Kidney (tissue), 14 donors: ENCODE measurements around the gene RGS14. TPM values are rescaled to one million over a fixed set of nuclear protein-coding genes. Genes with fewer than 3 reads are reported as not detected.
A peak's percentile ranks its signal among the peaks of the same experiment; 100 is the strongest.

Experiments
- DNase-seq, 5 donors: peaks; one replicate each; pipeline ENCODE4 v3.0.0-alpha.2; 2013 to 2020
- FAIRE-seq: peaks from 2 replicates; lab custom pipeline; 2012; peaks lifted over from hg19 to GRCh38; lab: Jason Lieb, UNC
- H3K27ac ChIP-seq, 2 donors: one replicate each; pipeline ENCODE4 v1.7.0; 2013; ENCODE audit warnings: low read depth in 2 of 2, low read length in 2 of 2, inconsistent platforms in 1 of 2
- H3K27me3 ChIP-seq: one replicate; pipeline ENCODE4 v1.7.1; 2013; ENCODE audit warnings: low read length, inconsistent platforms; ENCODE audit not compliant: control insufficient read depth, insufficient read depth
- H3K36me3 ChIP-seq, 3 donors: one replicate each; pipeline versions ENCODE4 v1.7.0 to v1.7.1; 2013; ENCODE audit warnings: low read length in 3 of 3, control low read depth in 1 of 3, inconsistent platforms in 1 of 3; ENCODE audit not compliant: insufficient read depth in 3 of 3, control insufficient read depth in 2 of 3
- H3K4me1 ChIP-seq, 3 donors: one replicate each; pipeline versions ENCODE4 v1.7.0 to v1.7.1; 2013; ENCODE audit warnings: low read length in 3 of 3, inconsistent platforms in 1 of 3, low read depth in 1 of 3; ENCODE audit not compliant: control insufficient read depth in 2 of 3, insufficient read depth in 2 of 3
- H3K4me3 ChIP-seq, 3 donors: one replicate each; pipeline versions ENCODE4 v1.7.0 to v1.8.1; 2013; ENCODE audit warnings: low read length in 3 of 3, control low read depth in 1 of 3, inconsistent platforms in 1 of 3
- H3K9ac ChIP-seq, 3 donors: one replicate each; pipeline versions ENCODE4 v1.7.0 to v1.7.1; 2013; ENCODE audit warnings: low read length in 3 of 3, control low read depth in 1 of 3, inconsistent platforms in 1 of 3
- H3K9me3 ChIP-seq, 3 donors: one replicate each; pipeline versions ENCODE4 v1.7.0 to v1.7.1; 2013; ENCODE audit warnings: low read length in 3 of 3, control low read depth in 1 of 3, inconsistent platforms in 1 of 3; ENCODE audit not compliant: control insufficient read depth in 2 of 3, insufficient read depth in 1 of 3
- intact Hi-C: fragments of 100-400 bp; cut with DNase I; formaldehyde crosslinking; loops from one replicate; pipeline ENCODE4 v1.11.1; 2022
- polyA plus RNA-seq: library from polyadenylated mRNA; stranded (reverse); fragments of 350-450 nt; fragmentation: Illumina TruSeq; extraction: RNeasy Lipid Tissue Mini Kit (QIAGEN cat#74804); gene quantifications from one replicate; pipeline ENCODE4 v1.2.3, GENCODE V29; 2014; ENCODE audit warnings: low read depth, low replicate concordance; ENCODE audit not compliant: insufficient read depth
- total RNA-seq: library from RNA; stranded (reverse); fragmentation: NEBNext Ultra II Directional; extraction: Animal tissue kit (Norgen Biotek cat#: 25700); gene quantifications from one replicate; pipeline ENCODE4 v1.2.1, GENCODE V29; 2021
- TF ChIP-seq, protein P1 (sequence below): IDR thresholded peaks from 3 replicates; pipeline ENCODE4 v1.5.1; 2012; ENCODE audit warnings: mild to moderate bottlenecking, moderate library complexity, borderline replicate concordance; ENCODE audit not compliant: insufficient read depth; ENCODE audit errors: extremely low read depth
- donor health status: control.
- donor health status: control.
- donor health status: control.
- donor health status: control.
- donor health status: control.
- donor health status: DM: yes; HTN: yes; CAD: no.
- donor health status: Normal renal cell carcinoma (clear cell type).

RGS14 gene
- total and polyA plus RNA-seq, 2 donors from 2014 or later: 28.4 to 56.3 TPM

DNA sequence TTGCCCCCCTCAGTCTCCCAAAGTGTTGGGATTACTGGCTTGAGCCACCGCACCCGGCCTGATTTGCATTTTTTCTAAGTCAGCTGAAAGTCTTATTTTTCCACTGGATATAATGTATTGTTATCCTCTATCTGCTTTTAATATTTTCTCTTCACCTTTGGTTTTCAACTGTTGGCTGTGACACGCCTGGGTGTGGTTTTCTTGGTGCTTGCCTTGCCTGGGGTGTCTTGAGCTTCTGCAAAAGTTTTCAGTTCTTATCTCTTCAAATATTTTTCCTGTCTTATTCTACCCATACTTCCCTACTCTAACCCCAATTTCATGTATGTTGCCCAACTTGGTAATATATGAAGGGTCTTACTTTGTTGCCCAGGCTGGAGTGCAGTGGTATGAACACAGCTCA lies 41.7 kb upstream of the RGS14 start:
- TF ChIP-seq, protein P1, sequence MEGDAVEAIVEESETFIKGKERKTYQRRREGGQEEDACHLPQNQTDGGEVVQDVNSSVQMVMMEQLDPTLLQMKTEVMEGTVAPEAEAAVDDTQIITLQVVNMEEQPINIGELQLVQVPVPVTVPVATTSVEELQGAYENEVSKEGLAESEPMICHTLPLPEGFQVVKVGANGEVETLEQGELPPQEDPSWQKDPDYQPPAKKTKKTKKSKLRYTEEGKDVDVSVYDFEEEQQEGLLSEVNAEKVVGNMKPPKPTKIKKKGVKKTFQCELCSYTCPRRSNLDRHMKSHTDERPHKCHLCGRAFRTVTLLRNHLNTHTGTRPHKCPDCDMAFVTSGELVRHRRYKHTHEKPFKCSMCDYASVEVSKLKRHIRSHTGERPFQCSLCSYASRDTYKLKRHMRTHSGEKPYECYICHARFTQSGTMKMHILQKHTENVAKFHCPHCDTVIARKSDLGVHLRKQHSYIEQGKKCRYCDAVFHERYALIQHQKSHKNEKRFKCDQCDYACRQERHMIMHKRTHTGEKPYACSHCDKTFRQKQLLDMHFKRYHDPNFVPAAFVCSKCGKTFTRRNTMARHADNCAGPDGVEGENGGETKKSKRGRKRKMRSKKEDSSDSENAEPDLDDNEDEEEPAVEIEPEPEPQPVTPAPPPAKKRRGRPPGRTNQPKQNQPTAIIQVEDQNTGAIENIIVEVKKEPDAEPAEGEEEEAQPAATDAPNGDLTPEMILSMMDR: no peak
- no peak overlapping the region for H3K4me3 ChIP-seq
- no peaks in the 10 kb centered on the region for H3K9me3 ChIP-seq
- DNase-seq (no peak), FAIRE-seq (no peak)
- peaks cover 0 to 6% (median 0%) of the 10 kb centered on the region in 3 donors for H3K4me1 ChIP-seq
- no peaks in the 10 kb centered on the region for H3K36me3 ChIP-seq
- no peaks in the 10 kb centered on the region for H3K27me3 ChIP-seq
- no peak overlapping the region for H3K27ac ChIP-seq
- intact Hi-C loops: no loop called here
- no peak overlapping the region for H3K9ac ChIP-seq

DNA sequence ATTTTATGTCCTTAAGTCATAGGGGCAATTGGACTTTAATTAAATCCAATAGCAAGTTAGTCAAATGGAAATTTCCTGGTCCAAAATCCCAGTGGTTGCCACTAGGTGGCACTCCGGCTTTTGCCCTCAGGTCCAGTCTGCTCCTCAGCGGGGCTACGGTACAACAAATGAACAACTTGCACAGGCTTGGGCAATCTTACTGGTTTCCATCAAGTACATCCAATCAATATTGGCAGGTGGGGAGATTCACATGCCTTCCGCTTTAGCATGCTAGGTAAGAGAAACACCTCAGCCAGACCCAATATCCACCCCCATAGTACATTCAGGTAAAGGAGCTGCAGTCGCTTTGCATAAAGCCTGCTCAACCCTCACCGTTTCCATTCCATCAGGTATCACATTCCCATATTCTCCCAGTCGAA lies 39.8 kb upstream of the RGS14 start:
- Histone ChIP-seq H3K4me3 (no peak overlapping the region), H3K36me3 (no peaks in the 10 kb centered on the region), H3K27ac (no peak overlapping the region), H3K27me3 (no peaks in the 10 kb centered on the region), H3K9me3 (no peaks in the 10 kb centered on the region), H3K4me1 (no peaks in the 10 kb centered on the region), H3K9ac (no peak overlapping the region)
- peak; percentile 68 for FAIRE-seq
- TF ChIP-seq, protein P1: peak; percentile 86
- DNase-seq: peak; percentile 77 to 85 (median 81)
- intact Hi-C loops: no loop called here

DNA sequence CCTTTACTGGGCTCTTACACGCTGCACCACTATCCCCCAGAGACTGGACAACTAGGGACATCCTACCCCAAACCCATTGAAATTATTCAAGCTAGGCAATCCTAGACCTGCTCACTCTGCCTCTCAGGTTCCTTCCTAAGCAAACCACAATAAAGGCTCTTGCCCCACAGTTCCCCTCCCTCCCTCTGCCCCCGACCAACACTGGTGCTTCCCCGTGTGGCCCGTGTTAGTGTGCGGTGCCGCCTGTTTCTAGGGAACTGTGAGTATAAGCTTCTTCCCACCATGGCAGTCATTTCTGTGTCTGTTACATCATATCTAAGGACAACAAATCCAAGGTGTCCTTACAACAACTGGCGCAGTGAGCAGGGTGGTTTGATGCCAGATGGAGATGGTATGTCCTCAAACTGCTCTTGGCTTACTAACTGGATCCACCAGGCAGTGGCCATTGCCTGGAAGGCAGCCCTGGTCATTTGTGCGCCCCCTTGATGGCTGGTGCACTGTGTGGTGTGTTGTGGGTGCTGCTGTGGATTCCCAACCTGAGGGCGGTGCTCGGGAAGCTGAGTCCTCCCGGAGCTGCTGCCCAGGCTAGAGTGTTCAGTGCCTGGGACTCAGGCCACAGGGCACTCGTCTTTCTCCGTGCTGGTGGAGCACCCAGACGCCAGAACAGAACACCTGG lies 37.7 kb upstream of the RGS14 start:
- Histone ChIP-seq H3K9ac (no peak overlapping the region), H3K27ac (no peak overlapping the region), H3K36me3 (no peaks in the 10 kb centered on the region), H3K9me3 (no peaks in the 10 kb centered on the region), H3K4me1 (no peaks in the 10 kb centered on the region), H3K27me3 (no peaks in the 10 kb centered on the region), H3K4me3 (no peak overlapping the region)
- intact Hi-C loops: no loop called here
- DNase-seq: peak in 1 of 5 donors; percentile 59
- TF ChIP-seq, protein P1: no peak
- no peak for FAIRE-seq

DNA sequence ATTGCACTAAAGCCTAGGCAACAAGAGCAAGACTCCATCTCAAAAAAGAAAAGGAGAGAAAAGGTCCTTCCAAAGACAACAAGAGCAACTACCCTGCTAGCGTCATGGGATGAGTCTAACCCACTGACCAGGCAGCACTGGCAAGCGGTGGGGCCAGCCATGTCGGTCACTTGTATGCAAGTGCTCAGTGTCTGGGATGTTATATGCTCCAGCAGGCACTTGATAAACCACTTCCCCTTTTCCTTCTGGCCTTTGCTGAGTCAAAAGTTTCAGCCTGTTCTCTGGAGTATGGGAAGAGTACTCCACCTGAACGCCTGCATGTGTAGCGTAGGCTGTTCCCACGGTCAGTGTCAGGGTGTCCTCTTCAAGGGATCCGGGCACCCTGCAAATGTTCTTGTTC lies 36.8 kb upstream of the RGS14 start:
- no peak overlapping the region for H3K27ac ChIP-seq
- TF ChIP-seq, protein P1: no peak
- peak in 1 of 5 donors; percentile 56 for DNase-seq
- H3K4me1 ChIP-seq: peaks cover 0 to 3% (median 2%) of the 10 kb centered on the region in 3 donors
- no peaks in the 10 kb centered on the region for H3K9me3 ChIP-seq
- no peak for FAIRE-seq
- intact Hi-C loops: no loop called here
- H3K4me3 ChIP-seq: no peak overlapping the region
- no peaks in the 10 kb centered on the region for H3K36me3 ChIP-seq
- no peak overlapping the region for H3K9ac ChIP-seq
- no peaks in the 10 kb centered on the region for H3K27me3 ChIP-seq
